Panc1 (cell line): ENCODE measurements around the gene PDPK1.

ENCODE experiments used
- CTCF ChIP-seq: fragments of 450-650 bp; IDR thresholded peaks from 2 replicates; pipeline ENCODE4 v1.5.1; 2017; ENCODE audit warnings: mild to moderate bottlenecking
- POLR2AphosphoS5 ChIP-seq: IDR thresholded peaks from 2 replicates; pipeline ENCODE4 v1.6.1; 2012; ENCODE audit warnings: mild to moderate bottlenecking, low read depth, low read length, moderate library complexity

- TF ChIP-seq CTCF, result no peak
- no peak for TF ChIP-seq POLR2AphosphoS5
Observed at GRCh38 chr16:2587891-2588565, 50.2 kb downstream of the PDPK1 start.
